Thyroid gland (tissue), 4 donors: ENCODE results near the gene FOXC1. TPM values are rescaled to one million over a fixed set of nuclear protein-coding genes. Genes with fewer than 3 reads are reported as not detected.

Experiments used
- DNase-seq, 2 donors: peaks; one replicate each; pipeline ENCODE4 v3.0.0-alpha.2; 2019
- H3K27ac ChIP-seq, 3 donors: fragments of 200-600 bp; sonication (generic); 1 replicate in 2 of 3; 2 replicates in 1 of 3; pipeline ENCODE4 v1.5.1; 2016 to 2019; ENCODE audit warnings: mild to moderate bottlenecking in 1 of 3, moderate library complexity in 1 of 3
- H3K27me3 ChIP-seq: fragments of 200-600 bp; sonication (generic); one replicate; pipeline ENCODE4 v1.5.1; 2019
- H3K36me3 ChIP-seq, 2 donors: fragments of 200-600 bp; sonication (generic); one replicate each; pipeline ENCODE4 v1.5.1; 2016 to 2019
- H3K4me1 ChIP-seq, 2 donors: fragments of 200-600 bp; sonication (generic); one replicate each; pipeline ENCODE4 v1.5.1; 2017 to 2019
- H3K4me3 ChIP-seq, 3 donors: fragments of 200-600 bp; sonication (generic); replicated peaks in 1 of 3; 1 replicate in 2 of 3; 2 replicates in 1 of 3; pipeline ENCODE4 v1.5.1; 2016; ENCODE audit warnings: mild to moderate bottlenecking in 1 of 3
- H3K9me3 ChIP-seq: fragments of 200-600 bp; sonication (generic); one replicate; pipeline ENCODE4 v1.5.1; 2017
- CTCF ChIP-seq, 6 experiments: fragments of 200-600 bp in 3 of 6; fragments of 450-650 bp in 3 of 6; sonication (generic) in 3 of 6; IDR thresholded peaks; one replicate each; pipeline ENCODE4 v1.5.1; 2016 to 2019; ENCODE audit warnings: antibody characterized with exemption in 6 of 6, mild to moderate bottlenecking in 2 of 6, inconsistent platforms in 1 of 6, moderate library complexity in 1 of 6
- POLR2A ChIP-seq, 2 donors: fragments of 450-650 bp; IDR thresholded peaks; one replicate each; pipeline ENCODE4 v1.6.1; 2017; ENCODE audit warnings: antibody characterized with exemption in 2 of 2, mild to moderate bottlenecking in 2 of 2, moderate library complexity in 1 of 2
- WGBS, 2 donors: methylation state at CpG; one replicate each; pipeline ENCODE4 v1.1.5; 2017; 5-methylcytosine and 5-hydroxymethylcytosine counted together
- intact Hi-C: fragments of 100-400 bp; cut with DNase I; formaldehyde crosslinking; loops from one replicate; pipeline ENCODE4 v1.15.1; 2023
- total RNA-seq, 4 donors: library from RNA; depleted of rRNA; stranded (reverse); fragments of >200 nt; gene quantifications; one replicate each; pipeline ENCODE4 v1.2.3, GENCODE V29; 2016

Gene FOXC1
- total RNA-seq, 4 donors from 2014 or later, result 3.8 to 8.1 (median 5.5) TPM

GRCh38 chr6:1643830-1644445, 34.2 kb downstream of the FOXC1 start:
- H3K9me3 ChIP-seq, result no peaks in the 10 kb centered on the region
- H3K27me3 ChIP-seq, result no peaks in the 10 kb centered on the region
- peaks cover 0 to 8% of the 10 kb centered on the region in 2 donors for H3K4me1 ChIP-seq
- intact Hi-C loops, result no loop called here
- DNase-seq, result no peak
- no peak overlapping the region for H3K4me3 ChIP-seq
- WGBS, 2 donors, result 87 to 90% methylated on average over 14 of the region's 18 CpGs
- no peak for TF ChIP-seq CTCF (IDR thresholded peaks at IDR 0.05)
- TF ChIP-seq POLR2A (IDR thresholded peaks at IDR 0.05), result no peak
- no peaks in the 10 kb centered on the region for H3K36me3 ChIP-seq
- H3K27ac ChIP-seq, result no peak overlapping the region

DNA sequence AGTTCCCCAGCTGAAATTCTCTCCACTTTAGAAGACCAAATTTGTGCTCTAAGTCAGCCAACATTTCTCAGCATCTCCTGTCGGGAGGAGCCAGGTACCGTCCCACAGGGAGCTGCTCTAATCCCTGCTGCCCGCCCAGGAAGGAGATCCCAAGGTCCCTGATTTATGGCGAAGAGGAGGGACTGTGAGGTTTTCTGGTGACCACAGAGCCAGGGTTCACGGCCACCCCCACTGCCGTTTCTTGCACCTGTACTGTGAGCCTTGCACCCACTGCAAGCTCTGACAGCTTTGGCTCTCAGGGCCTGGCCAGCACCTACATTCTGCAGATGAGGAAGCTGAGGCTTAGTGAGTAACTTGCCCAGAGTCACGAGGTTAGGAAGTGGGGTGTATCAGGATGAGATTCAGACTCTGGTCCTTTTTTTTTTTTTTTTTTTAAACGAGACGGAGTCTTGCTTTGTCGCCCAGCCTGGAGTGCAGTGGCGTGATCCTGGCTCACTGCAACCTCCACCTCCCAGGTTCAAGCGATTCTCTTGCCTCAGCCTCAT, 34.9 kb downstream of the FOXC1 start:
- 87 to 93% methylated on average over 11 to 12 of the region's 12 CpGs for WGBS, 2 donors
- no peaks in the 10 kb centered on the region for H3K36me3 ChIP-seq
- no peak overlapping the region for H3K27ac ChIP-seq
- H3K4me3 ChIP-seq, result no peak overlapping the region
- no peaks in the 10 kb centered on the region for H3K9me3 ChIP-seq
- TF ChIP-seq CTCF (IDR thresholded peaks at IDR 0.05) (no peak), POLR2A (IDR thresholded peaks at IDR 0.05) (no peak)
- no peaks in the 10 kb centered on the region for H3K27me3 ChIP-seq
- H3K4me1 ChIP-seq, result peaks cover 0 to 8% of the 10 kb centered on the region in 2 donors
- intact Hi-C loops, result no loop called here
- no peak for DNase-seq

DNA sequence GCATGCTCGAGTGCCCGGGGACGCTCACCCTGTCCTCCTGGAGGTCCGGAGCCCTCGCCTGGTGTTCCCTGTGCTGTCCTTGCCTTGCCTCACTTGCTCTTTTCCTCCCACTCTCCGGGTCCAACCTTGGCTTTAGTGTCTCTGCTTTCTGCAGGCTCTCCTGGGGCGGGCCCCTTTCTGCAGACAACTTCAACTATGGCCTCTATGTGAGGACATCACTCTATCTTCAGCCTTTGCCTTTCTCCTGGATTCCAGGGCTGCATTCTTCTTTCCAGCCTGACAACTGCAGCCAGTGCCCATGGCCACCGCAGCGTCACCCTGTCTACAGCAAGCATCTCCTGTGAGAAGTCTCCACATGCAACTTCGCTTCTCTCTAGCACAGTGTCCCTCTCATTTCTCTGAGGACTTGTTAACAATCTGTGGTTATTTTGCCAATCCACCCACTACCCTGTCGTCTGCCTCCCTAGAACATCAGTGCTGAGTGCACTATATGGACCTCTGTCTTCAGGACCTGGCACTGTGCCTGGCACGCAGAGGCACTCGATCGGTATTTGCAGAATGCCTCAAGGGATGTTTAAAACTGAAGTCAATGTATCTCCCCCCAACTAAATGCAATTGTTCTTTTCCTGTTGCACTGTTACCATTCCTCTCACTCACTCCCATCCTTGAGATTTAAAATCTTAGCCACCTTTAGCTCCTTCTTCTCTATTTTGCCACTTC, 35.9 kb downstream of the FOXC1 start:
- peaks cover 0 to 8% of the 10 kb centered on the region in 2 donors for H3K4me1 ChIP-seq
- no peaks in the 10 kb centered on the region for H3K27me3 ChIP-seq
- H3K4me3 ChIP-seq, result no peak overlapping the region
- no peak overlapping the region for H3K27ac ChIP-seq
- TF ChIP-seq POLR2A (IDR thresholded peaks at IDR 0.05), result no peak
- no peak for TF ChIP-seq CTCF (IDR thresholded peaks at IDR 0.05)
- DNase-seq, result no peak
- intact Hi-C loops, result no loop called here
- WGBS, 2 donors, result 84 to 92% methylated on average over 14 of the region's 14 CpGs
- H3K9me3 ChIP-seq, result no peaks in the 10 kb centered on the region
- H3K36me3 ChIP-seq, result no peaks in the 10 kb centered on the region

DNA sequence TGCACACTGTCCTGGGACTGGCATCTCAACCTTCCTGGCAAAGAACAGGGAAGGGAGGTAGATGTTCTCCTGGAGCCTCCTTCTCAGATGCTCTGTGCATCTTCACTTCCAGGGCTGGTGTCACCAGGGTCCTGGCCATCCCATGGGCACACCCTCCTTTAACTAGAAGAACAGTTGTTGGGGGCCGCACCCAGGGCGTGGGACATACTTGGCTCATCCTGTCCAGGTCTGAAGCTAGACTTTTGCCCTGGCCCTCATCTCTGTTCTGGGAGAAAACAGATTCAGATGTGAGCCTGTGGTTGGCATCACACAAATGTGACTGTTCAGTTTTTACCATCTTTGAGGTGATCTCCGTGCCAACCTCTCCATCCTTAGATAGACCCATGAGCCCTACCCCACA, 41.6 kb downstream of the FOXC1 start:
- no peaks in the 10 kb centered on the region for H3K27me3 ChIP-seq
- H3K4me3 ChIP-seq, result no peak overlapping the region
- H3K9me3 ChIP-seq, result no peaks in the 10 kb centered on the region
- no peak for DNase-seq
- no peaks in the 10 kb centered on the region for H3K36me3 ChIP-seq
- intact Hi-C loops, result no loop called here
- TF ChIP-seq CTCF (IDR thresholded peaks at IDR 0.05) (no peak), POLR2A (IDR thresholded peaks at IDR 0.05) (no peak)
- no peaks in the 10 kb centered on the region for H3K4me1 ChIP-seq
- 100% methylated on average over 2 to 3 of the region's 3 CpGs for WGBS, 2 donors
- no peak overlapping the region for H3K27ac ChIP-seq

DNA sequence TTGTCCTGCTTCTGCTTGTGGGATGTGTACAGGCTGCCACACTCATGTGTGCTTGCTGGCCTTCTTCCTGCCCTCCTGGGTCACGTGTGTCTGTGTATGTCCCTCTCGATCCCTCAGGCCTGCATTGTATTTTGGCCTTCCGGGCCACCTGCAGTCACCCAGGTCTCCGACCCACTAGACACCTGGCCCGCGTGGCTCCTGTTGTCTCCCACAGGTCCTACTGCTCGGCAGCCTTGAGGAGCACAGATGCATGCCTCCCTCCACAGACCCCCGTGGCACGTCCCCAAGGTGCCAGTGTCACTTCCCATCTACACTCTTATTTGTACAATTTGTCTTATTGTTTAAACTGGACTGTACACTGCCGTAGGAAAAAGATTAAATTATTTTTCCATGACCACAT, 43.1 kb downstream of the FOXC1 start:
- intact Hi-C loops, result no loop called here
- TF ChIP-seq POLR2A (IDR thresholded peaks at IDR 0.05) (no peak), CTCF (IDR thresholded peaks at IDR 0.05) (no peak)
- no peak for DNase-seq
- WGBS, 2 donors, result 93 to 94% methylated on average over 10 of the region's 10 CpGs
- no peaks in the 10 kb centered on the region for H3K9me3 ChIP-seq
- H3K36me3 ChIP-seq, result no peaks in the 10 kb centered on the region
- H3K4me1 ChIP-seq, result peaks cover 0 to 7% of the 10 kb centered on the region in 2 donors
- no peak overlapping the region for H3K27ac ChIP-seq
- H3K4me3 ChIP-seq, result no peak overlapping the region
- no peaks in the 10 kb centered on the region for H3K27me3 ChIP-seq
